ENCODE results near the gene NYAP1. TPM values are rescaled to one million over a fixed set of nuclear protein-coding genes. Genes with fewer than 3 reads are reported as not detected.
"Not testable (repeated sequence)": the region's sequence is repeated elsewhere in the genome, so short reads cannot be mapped to it uniquely, and the experiment has no call there.

The NYAP1 gene
- total RNA-seq, 1 donor from 2014 or later: 0.95 TPM

GRCh38 chr7:100521076-100521475 lies 37.3 kb downstream of the NYAP1 start:
- DNase-seq (ENCODE audit: low spot score): no peak
- H3K9me3 Mint-ChIP-seq (ENCODE audit: low read depth): no peaks in the 10 kb centered on the region
- H3K27me3 Mint-ChIP-seq (ENCODE audit: low read depth): peaks cover 6% of the 10 kb centered on the region
- no peaks in the 10 kb centered on the region for H3K36me3 Mint-ChIP-seq (ENCODE audit: low read depth)
- no peak overlapping the region for H3K27ac Mint-ChIP-seq (ENCODE audit: unreplicated experiment)
- TF ChIP-seq CTCF (IDR thresholded peaks at IDR 0.05): no peak
- H3K4me3 Mint-ChIP-seq (ENCODE audit: unreplicated experiment): no peak overlapping the region
- H3K4me1 Mint-ChIP-seq (ENCODE audit: low read depth): peaks cover 6% of the 10 kb centered on the region

- H3K9me3 Mint-ChIP-seq (ENCODE audit: low read depth); H3K27ac Mint-ChIP-seq (ENCODE audit: unreplicated experiment); H3K27me3 Mint-ChIP-seq (ENCODE audit: low read depth); DNase-seq (ENCODE audit: low spot score); H3K36me3 Mint-ChIP-seq (ENCODE audit: low read depth); H3K4me3 Mint-ChIP-seq (ENCODE audit: unreplicated experiment); H3K4me1 Mint-ChIP-seq (ENCODE audit: low read depth): not testable (repeated sequence)
These were observed 38.3 kb downstream of the NYAP1 start for GRCh38 chr7:100521909-100522593.

GRCh38 chr7:100523192-100523591 lies 39.5 kb downstream of the NYAP1 start:
- H3K4me1 Mint-ChIP-seq (ENCODE audit: low read depth); DNase-seq (ENCODE audit: low spot score); H3K4me3 Mint-ChIP-seq (ENCODE audit: unreplicated experiment); H3K9me3 Mint-ChIP-seq (ENCODE audit: low read depth); H3K36me3 Mint-ChIP-seq (ENCODE audit: low read depth); H3K27ac Mint-ChIP-seq (ENCODE audit: unreplicated experiment); H3K27me3 Mint-ChIP-seq (ENCODE audit: low read depth): not testable (repeated sequence)

GRCh38 chr7:100528108-100528866 lies 44.6 kb downstream of the NYAP1 start:
- not testable (repeated sequence) for H3K4me3 Mint-ChIP-seq (ENCODE audit: unreplicated experiment); H3K27ac Mint-ChIP-seq (ENCODE audit: unreplicated experiment); H3K36me3 Mint-ChIP-seq (ENCODE audit: low read depth); H3K4me1 Mint-ChIP-seq (ENCODE audit: low read depth); DNase-seq (ENCODE audit: low spot score); H3K9me3 Mint-ChIP-seq (ENCODE audit: low read depth); H3K27me3 Mint-ChIP-seq (ENCODE audit: low read depth)

GRCh38 chr7:100532165-100533022 lies 48.7 kb downstream of the NYAP1 start:
- DNase-seq (ENCODE audit: low spot score): no peak

GRCh38 chr7:100535982-100536381 lies 52.3 kb downstream of the NYAP1 start:
- not testable (repeated sequence) for DNase-seq (ENCODE audit: low spot score); H3K4me3 Mint-ChIP-seq (ENCODE audit: unreplicated experiment); H3K27me3 Mint-ChIP-seq (ENCODE audit: low read depth); H3K36me3 Mint-ChIP-seq (ENCODE audit: low read depth); H3K9me3 Mint-ChIP-seq (ENCODE audit: low read depth); H3K27ac Mint-ChIP-seq (ENCODE audit: unreplicated experiment)
- peaks cover 15% of the 10 kb centered on the region for H3K4me1 Mint-ChIP-seq (ENCODE audit: low read depth)

More at GRCh38 chr7:100532165-100533022, 48.7 kb downstream of the NYAP1 start:
- H3K27me3 Mint-ChIP-seq (ENCODE audit: low read depth): peaks cover 4% of the 10 kb centered on the region
- H3K9me3 Mint-ChIP-seq (ENCODE audit: low read depth): no peaks in the 10 kb centered on the region
- peaks cover 3% of the 10 kb centered on the region for H3K4me1 Mint-ChIP-seq (ENCODE audit: low read depth)
- H3K36me3 Mint-ChIP-seq (ENCODE audit: low read depth): no peaks in the 10 kb centered on the region
- no peak overlapping the region for H3K4me3 Mint-ChIP-seq (ENCODE audit: unreplicated experiment)
- no peak overlapping the region for H3K27ac Mint-ChIP-seq (ENCODE audit: unreplicated experiment)
- no peak for TF ChIP-seq CTCF (IDR thresholded peaks at IDR 0.05)

GRCh38 chr7:100536695-100537094 lies 53.0 kb downstream of the NYAP1 start:
- H3K27ac Mint-ChIP-seq (ENCODE audit: unreplicated experiment); DNase-seq (ENCODE audit: low spot score); H3K27me3 Mint-ChIP-seq (ENCODE audit: low read depth); H3K4me3 Mint-ChIP-seq (ENCODE audit: unreplicated experiment); H3K36me3 Mint-ChIP-seq (ENCODE audit: low read depth); H3K9me3 Mint-ChIP-seq (ENCODE audit: low read depth): not testable (repeated sequence)
- peaks cover 15% of the 10 kb centered on the region for H3K4me1 Mint-ChIP-seq (ENCODE audit: low read depth)

Measured in chondrocyte (in vitro differentiated cells).